GM12864 (cell line): ENCODE results near the gene CDX1.
"Not testable (repeated sequence)": the region's sequence is repeated elsewhere in the genome, so short reads cannot be mapped to it uniquely, and the experiment has no call there.

Experiments used
- DNase-seq: peaks from one replicate; pipeline ENCODE4 v3.0.0-alpha.2; 2011; ENCODE audit warnings: low read depth
- H3K4me3 ChIP-seq: 2 replicates; pipeline ENCODE4 v1.5.1; 2011; ENCODE audit warnings: mild to moderate bottlenecking, low read depth, low read length, control low read depth
- TF ChIP-seq, protein P1 (sequence below): IDR thresholded peaks from 2 replicates; pipeline ENCODE4 v1.5.1; 2011; ENCODE audit warnings: low read depth, mild to moderate bottlenecking, moderate library complexity, low read length, control low read depth, inconsistent platforms; ENCODE audit errors: missing control alignments

Gene CDX1

GRCh38 chr5:150227036-150227435 lies 60.5 kb downstream of the CDX1 start:
- no peak for DNase-seq
- H3K4me3 ChIP-seq = no peak overlapping the region
- TF ChIP-seq, protein P1, sequence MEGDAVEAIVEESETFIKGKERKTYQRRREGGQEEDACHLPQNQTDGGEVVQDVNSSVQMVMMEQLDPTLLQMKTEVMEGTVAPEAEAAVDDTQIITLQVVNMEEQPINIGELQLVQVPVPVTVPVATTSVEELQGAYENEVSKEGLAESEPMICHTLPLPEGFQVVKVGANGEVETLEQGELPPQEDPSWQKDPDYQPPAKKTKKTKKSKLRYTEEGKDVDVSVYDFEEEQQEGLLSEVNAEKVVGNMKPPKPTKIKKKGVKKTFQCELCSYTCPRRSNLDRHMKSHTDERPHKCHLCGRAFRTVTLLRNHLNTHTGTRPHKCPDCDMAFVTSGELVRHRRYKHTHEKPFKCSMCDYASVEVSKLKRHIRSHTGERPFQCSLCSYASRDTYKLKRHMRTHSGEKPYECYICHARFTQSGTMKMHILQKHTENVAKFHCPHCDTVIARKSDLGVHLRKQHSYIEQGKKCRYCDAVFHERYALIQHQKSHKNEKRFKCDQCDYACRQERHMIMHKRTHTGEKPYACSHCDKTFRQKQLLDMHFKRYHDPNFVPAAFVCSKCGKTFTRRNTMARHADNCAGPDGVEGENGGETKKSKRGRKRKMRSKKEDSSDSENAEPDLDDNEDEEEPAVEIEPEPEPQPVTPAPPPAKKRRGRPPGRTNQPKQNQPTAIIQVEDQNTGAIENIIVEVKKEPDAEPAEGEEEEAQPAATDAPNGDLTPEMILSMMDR = no peak

GRCh38 chr5:150227606-150228273 lies 61.2 kb downstream of the CDX1 start:
- no peak overlapping the region for H3K4me3 ChIP-seq
- no peak for DNase-seq
- TF ChIP-seq, protein P1 = no peak

DNA sequence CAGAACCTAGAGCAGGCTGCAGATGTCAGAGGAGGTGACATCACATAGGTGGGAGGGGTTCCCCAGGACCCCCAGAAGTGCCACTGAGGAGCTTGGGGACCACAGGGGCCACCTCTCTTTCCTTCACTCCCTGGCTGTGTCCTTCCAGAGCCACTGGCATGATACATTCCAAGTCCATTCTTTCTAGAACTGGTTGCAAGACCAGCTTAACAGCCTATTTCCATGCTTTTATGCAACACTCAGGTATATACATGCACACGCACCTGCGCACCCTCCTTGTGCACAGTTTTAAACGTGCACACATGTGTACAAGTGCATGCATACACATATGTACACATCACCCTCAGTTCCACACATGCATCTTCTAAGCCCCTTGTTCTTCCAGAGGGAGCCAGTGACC lies 63.0 kb downstream of the CDX1 start:
- TF ChIP-seq, protein P1 = no peak
- DNase-seq = no peak

DNA sequence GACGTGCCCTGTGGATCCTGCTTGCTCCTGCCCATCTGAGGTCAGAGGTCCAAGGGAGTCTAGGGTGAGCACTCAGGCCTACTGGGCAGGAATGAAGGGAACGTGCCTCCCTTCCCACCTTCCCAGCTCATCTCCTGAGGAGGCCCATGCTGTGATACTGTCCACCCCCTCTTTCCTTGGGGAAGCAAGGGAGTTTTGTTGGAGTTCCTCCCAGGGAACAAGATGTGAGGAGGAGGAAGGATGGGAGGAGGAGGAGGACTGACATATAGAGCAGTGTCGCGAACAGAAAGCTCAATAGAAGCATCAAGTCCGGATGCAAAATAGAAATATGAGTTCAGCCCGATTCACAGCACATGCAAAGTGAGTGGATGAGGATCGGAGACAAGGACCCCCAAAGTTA lies 64.3 kb downstream of the CDX1 start:
- no peak overlapping the region for H3K4me3 ChIP-seq
- DNase-seq = no peak
- TF ChIP-seq, protein P1 = no peak

More for the DNA sequence above, 63.0 kb downstream of the CDX1 start:
- H3K4me3 ChIP-seq = no peak overlapping the region

- not testable (repeated sequence) for H3K4me3 ChIP-seq, DNase-seq
Measured at GRCh38 chr5:150233706-150234105, 67.1 kb downstream of the CDX1 start.
